Sigmoid colon (tissue), 4 donors: ENCODE data around the gene DRAP1.

Source experiments
- EP300 ChIP-seq, 4 donors: sonication (generic); formaldehyde crosslinking; IDR thresholded peaks; one replicate each; pipeline ENCODE4 v1.6.1; 2017; ENCODE audit warnings: antibody characterized with exemption in 4 of 4
- POLR2A ChIP-seq, 2 donors: fragments of 450-650 bp; IDR thresholded peaks; one replicate each; pipeline ENCODE4 v1.6.1; 2016; ENCODE audit warnings: antibody characterized with exemption in 2 of 2, mild to moderate bottlenecking in 2 of 2, moderate library complexity in 2 of 2
- TF ChIP-seq, protein P1 (sequence below), 4 experiments: fragments of 450-650 bp in 3 of 4; fragments of 200-600 bp in 1 of 4; IDR thresholded peaks; one replicate each; pipeline ENCODE4 v1.5.1; 2016 to 2019; ENCODE audit warnings: antibody characterized with exemption in 4 of 4, mild to moderate bottlenecking in 3 of 4, moderate library complexity in 2 of 4

DNA sequence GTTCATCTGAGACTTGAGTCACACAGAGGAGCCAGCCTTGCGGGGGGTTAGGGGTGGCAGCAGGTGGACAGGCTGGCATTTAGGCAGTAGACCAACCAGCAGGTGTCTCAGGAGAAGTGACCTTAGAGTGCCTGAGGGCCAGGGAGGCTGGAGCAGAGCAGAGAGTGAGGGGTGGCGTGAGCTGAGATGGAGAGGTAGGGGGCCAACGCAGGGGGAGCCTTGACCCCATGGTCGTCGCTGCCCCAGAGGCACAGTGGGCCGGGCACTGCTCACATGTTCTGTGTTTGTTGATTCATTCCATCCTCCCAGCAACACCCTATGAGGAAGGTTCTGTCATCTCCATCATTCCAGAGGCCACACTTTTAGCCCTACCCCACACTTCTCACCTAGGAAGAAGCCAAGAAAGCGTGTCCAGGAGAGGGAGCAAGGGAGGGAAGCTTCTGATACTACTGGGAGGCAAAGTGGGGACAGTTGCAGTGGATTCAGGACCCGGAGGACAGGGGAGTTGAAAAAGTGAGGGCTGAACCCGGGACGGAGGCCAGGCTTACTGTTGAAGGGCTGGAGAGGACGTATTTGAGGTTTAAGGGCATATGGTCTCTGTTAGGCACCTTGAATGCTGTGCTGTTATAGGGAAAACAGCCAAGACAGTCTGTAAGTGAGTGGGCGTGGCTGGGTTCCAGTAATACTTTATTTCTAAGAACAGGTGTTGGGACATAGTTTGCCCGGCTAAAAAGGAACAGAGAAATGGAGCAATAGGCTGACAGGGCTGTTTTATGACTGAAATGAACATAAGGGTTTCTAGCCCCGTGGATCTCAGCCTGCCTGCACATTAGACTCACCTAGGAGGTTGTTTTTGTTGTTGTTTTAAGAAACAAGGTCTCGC, 49.6 kb downstream of the DRAP1 start:
- TF ChIP-seq EP300 (IDR thresholded peaks at IDR 0.05) (no peak), POLR2A (IDR thresholded peaks at IDR 0.05) (no peak)
- TF ChIP-seq, protein P1, sequence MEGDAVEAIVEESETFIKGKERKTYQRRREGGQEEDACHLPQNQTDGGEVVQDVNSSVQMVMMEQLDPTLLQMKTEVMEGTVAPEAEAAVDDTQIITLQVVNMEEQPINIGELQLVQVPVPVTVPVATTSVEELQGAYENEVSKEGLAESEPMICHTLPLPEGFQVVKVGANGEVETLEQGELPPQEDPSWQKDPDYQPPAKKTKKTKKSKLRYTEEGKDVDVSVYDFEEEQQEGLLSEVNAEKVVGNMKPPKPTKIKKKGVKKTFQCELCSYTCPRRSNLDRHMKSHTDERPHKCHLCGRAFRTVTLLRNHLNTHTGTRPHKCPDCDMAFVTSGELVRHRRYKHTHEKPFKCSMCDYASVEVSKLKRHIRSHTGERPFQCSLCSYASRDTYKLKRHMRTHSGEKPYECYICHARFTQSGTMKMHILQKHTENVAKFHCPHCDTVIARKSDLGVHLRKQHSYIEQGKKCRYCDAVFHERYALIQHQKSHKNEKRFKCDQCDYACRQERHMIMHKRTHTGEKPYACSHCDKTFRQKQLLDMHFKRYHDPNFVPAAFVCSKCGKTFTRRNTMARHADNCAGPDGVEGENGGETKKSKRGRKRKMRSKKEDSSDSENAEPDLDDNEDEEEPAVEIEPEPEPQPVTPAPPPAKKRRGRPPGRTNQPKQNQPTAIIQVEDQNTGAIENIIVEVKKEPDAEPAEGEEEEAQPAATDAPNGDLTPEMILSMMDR (IDR thresholded peaks at IDR 0.05), result no peak
